BLaER1 treated with 17β-estradiol and CSF1 and Interleukin-3, amounts not matched to agents 10 nM and 100 nM (cell line): ENCODE results near the gene EFNA4.

ENCODE experiments used
- H3K27ac ChIP-seq, 11 experiments: shearing (Covaris generic); formaldehyde crosslinking; 2 replicates each; pipeline ENCODE4 v1.8.1; 2022
- H3K27me3 ChIP-seq, 11 experiments: shearing (Covaris generic); formaldehyde crosslinking; 2 replicates each; pipeline ENCODE4 v1.8.1; 2022
- H3K36me3 ChIP-seq, 11 experiments: shearing (Covaris generic); formaldehyde crosslinking; 2 replicates each; pipeline ENCODE4 v1.8.1; 2022
- H3K4me1 ChIP-seq, 10 experiments: shearing (Covaris generic); formaldehyde crosslinking; 2 replicates each; pipeline ENCODE4 v1.8.1; 2022
- H3K4me2 ChIP-seq, 11 experiments: shearing (Covaris generic); formaldehyde crosslinking; 2 replicates each; pipeline ENCODE4 v1.8.1; 2022
- H3K4me3 ChIP-seq, 10 experiments: shearing (Covaris generic); formaldehyde crosslinking; 2 replicates each; pipeline ENCODE4 v1.8.1; 2022
- H3K9ac ChIP-seq, 11 experiments: shearing (Covaris generic); formaldehyde crosslinking; 2 replicates each; pipeline ENCODE4 v1.8.1; 2022
- H3K9me3 ChIP-seq, 11 experiments: shearing (Covaris generic); formaldehyde crosslinking; replicated peaks in 1 of 11; 2 replicates each; pipeline ENCODE4 v1.8.1; 2022
- H4K20me1 ChIP-seq, 11 experiments: shearing (Covaris generic); formaldehyde crosslinking; 2 replicates each; pipeline ENCODE4 v1.8.1; 2022
- Cebpa-rat ChIP-seq, 11 experiments: shearing (Covaris generic); IDR thresholded peaks; 2 replicates each; pipeline ENCODE4 v1.8.1; 2022

EFNA4 gene

GRCh38 chr1:155029513-155030242, 33.9 kb upstream of the EFNA4 start:
- 0 out of 22 replicates have a peak overlapping the region, but pooled peaks of 1 of the 11 experiments have one; percentile 29 for H3K27ac ChIP-seq
- no peak overlapping the region for H3K9ac ChIP-seq
- H3K4me2 ChIP-seq: 0 out of 22 replicates have a peak overlapping the region, but pooled peaks of 1 of the 11 experiments have one; percentile 10
- no peaks in the 10 kb centered on the region for H3K27me3 ChIP-seq
- H3K4me3 ChIP-seq: no peak overlapping the region
- TF ChIP-seq Cebpa-rat (IDR thresholded peaks at IDR 0.05): no peak
- H3K4me1 ChIP-seq: peaks cover 0 to 11% (median 6%) of the 10 kb centered on the region in 10 experiments; a peak in 8 of 20 replicates
- no peaks in the 10 kb centered on the region for H3K36me3 ChIP-seq
- no peaks in the 10 kb centered on the region for H4K20me1 ChIP-seq
- H3K9me3 ChIP-seq: no peaks in the 10 kb centered on the region

DNA sequence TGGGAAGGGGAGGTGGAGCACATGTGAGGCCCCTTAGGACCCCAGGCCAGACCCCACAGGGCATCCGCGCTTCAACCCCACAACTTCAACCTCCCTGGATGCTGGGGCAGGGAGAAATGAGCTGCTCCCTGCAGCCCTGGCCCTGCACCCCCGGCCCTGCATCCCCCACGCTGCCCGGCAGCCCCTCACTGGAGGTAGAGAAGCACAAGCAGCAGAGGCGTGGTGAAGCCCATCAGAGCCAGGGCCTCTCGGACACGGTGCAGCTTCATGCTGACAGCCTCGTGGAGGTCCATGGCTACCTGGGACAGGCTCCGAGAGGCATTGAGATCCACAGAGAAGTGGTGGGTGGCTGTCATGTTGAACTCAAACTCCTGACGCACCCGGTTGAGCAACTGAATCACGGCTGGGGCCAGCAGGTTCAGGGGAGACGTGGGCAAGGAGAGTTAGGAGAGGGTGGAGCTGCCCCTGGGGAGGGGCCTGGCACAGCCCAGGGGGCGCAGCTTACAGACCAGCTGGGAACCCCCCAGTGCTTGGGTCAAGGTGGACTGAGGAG, 33.2 kb upstream of the EFNA4 start:
- H3K9ac ChIP-seq: no peak overlapping the region
- peaks cover 0 to 11% (median 5%) of the 10 kb centered on the region in 10 experiments; a peak in 8 of 20 replicates for H3K4me1 ChIP-seq
- no peak overlapping the region for H3K27ac ChIP-seq
- no peaks in the 10 kb centered on the region for H3K27me3 ChIP-seq
- H3K9me3 ChIP-seq: no peaks in the 10 kb centered on the region
- no peak overlapping the region for H3K4me3 ChIP-seq
- no peaks in the 10 kb centered on the region for H4K20me1 ChIP-seq
- TF ChIP-seq Cebpa-rat (IDR thresholded peaks at IDR 0.05): no peak
- H3K4me2 ChIP-seq: no peak overlapping the region
- H3K36me3 ChIP-seq: no peaks in the 10 kb centered on the region

- Histone ChIP-seq H3K4me1 (peaks cover 0 to 16% (median 6%) of the 10 kb centered on the region in 10 experiments; a peak in 11 of 20 replicates), H3K36me3 (no peaks in the 10 kb centered on the region), H3K4me2 (no peak overlapping the region), H3K9ac (no peak overlapping the region), H3K9me3 (no peaks in the 10 kb centered on the region), H3K27ac (no peak overlapping the region), H3K27me3 (no peaks in the 10 kb centered on the region), H4K20me1 (no peaks in the 10 kb centered on the region), H3K4me3 (no peak overlapping the region)
- TF ChIP-seq Cebpa-rat (IDR thresholded peaks at IDR 0.05): no peak
Observed at GRCh38 chr1:155030899-155031298, 32.6 kb upstream of the EFNA4 start.

GRCh38 chr1:155032886-155033285, 30.7 kb upstream of the EFNA4 start:
- Histone ChIP-seq H3K9me3 (no peaks in the 10 kb centered on the region), H3K4me2 (no peak overlapping the region), H3K27ac (no peak overlapping the region), H3K4me1 (peaks cover 0 to 34% (median 14%) of the 10 kb centered on the region in 10 experiments; a peak in 14 of 20 replicates), H3K36me3 (no peaks in the 10 kb centered on the region), H4K20me1 (no peaks in the 10 kb centered on the region), H3K4me3 (no peak overlapping the region), H3K27me3 (no peaks in the 10 kb centered on the region), H3K9ac (no peak overlapping the region)
- no peak for TF ChIP-seq Cebpa-rat (IDR thresholded peaks at IDR 0.05)

DNA sequence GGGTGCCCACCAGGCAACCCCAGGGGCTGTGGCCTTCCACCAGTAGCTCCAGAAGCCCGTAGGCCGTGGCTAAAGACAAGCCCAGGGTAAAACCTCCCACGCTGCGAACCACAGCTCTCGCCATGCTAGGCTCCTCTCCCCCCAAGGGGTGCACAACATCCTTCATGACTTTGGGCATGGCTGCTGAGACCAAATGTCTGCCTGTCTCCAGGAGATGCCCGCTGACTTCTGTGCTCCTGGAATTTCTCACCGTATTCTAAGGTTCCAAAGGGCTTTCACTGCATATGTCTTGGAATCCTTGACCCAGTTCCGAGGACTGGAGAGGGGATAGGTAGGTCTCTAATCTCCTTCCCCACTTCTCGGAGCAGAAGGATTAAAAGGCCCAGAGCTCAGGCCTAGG, 30.0 kb upstream of the EFNA4 start, which contains the start of the genes DCST1 and DCST2:
TSS of gene DCST1 (plus strand) at position 301 of the 400 bp plus-strand sequence. CDS start 213 bp downstream, outside the sequence.
TSS of gene DCST2 (minus strand) at position 258 of the 400 bp plus-strand sequence. CDS start at position 178, 80 bp downstream.
- no peak within 1 kb of the TSS for H3K27ac ChIP-seq
- no peak for TF ChIP-seq Cebpa-rat (IDR thresholded peaks at IDR 0.05)
- H3K4me1 ChIP-seq: peaks cover 3 to 32% (median 18%) of the 10 kb centered on the region in 10 experiments
- H3K27me3 ChIP-seq: no peaks in the 10 kb centered on the region
- no peak within 1 kb of the TSS for H3K9ac ChIP-seq
- no peaks in the 10 kb centered on the region for H3K36me3 ChIP-seq
- no peaks in the 10 kb centered on the region for H3K9me3 ChIP-seq
- no peaks in the 10 kb centered on the region for H4K20me1 ChIP-seq
- no peak within 1 kb of the TSS for H3K4me3 ChIP-seq
- no peak within 1 kb of the TSS; a peak in 1 of 22 replicates for H3K4me2 ChIP-seq

GRCh38 chr1:155034318-155035208, 29.0 kb upstream of the EFNA4 start:
- H3K27ac ChIP-seq: no peak overlapping the region
- no peaks in the 10 kb centered on the region for H3K27me3 ChIP-seq
- no peak for TF ChIP-seq Cebpa-rat (IDR thresholded peaks at IDR 0.05)
- no peak overlapping the region for H3K9ac ChIP-seq
- no peaks in the 10 kb centered on the region for H4K20me1 ChIP-seq
- no peaks in the 10 kb centered on the region for H3K36me3 ChIP-seq
- H3K4me2 ChIP-seq: no peak overlapping the region; a peak in 1 of 22 replicates
- no peaks in the 10 kb centered on the region for H3K9me3 ChIP-seq
- peaks cover 13 to 36% (median 26%) of the 10 kb centered on the region in 10 experiments for H3K4me1 ChIP-seq
- no peak overlapping the region for H3K4me3 ChIP-seq

GRCh38 chr1:155035936-155036335, 27.6 kb upstream of the EFNA4 start:
- H3K4me3 ChIP-seq: no peak overlapping the region

DNA sequence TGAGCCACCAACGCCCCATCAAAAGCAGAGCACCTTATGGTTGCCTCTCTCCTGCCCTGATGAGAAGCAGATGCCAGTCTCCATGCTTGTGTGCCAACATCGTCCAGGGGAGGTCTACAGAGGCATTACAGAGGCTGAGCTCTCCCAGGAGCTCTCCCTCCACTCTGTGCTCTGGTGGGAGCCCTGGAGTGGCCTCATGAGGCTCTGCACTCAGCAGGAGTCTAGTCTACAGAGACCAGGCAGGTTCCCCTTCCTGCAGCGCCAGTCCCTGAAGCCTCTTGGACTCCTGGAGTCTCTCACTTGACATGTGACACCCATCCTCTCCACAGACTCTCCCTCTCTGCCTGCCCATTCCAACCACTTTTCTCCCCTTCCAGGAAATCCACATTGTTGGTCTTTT, 26.5 kb upstream of the EFNA4 start:
- H3K9ac ChIP-seq: no peak overlapping the region
- no peaks in the 10 kb centered on the region for H4K20me1 ChIP-seq
- H3K27ac ChIP-seq: no peak overlapping the region
- TF ChIP-seq Cebpa-rat (IDR thresholded peaks at IDR 0.05): no peak
- H3K27me3 ChIP-seq: no peaks in the 10 kb centered on the region
- no peaks in the 10 kb centered on the region for H3K9me3 ChIP-seq
- no peaks in the 10 kb centered on the region for H3K36me3 ChIP-seq
- H3K4me3 ChIP-seq: no peak overlapping the region
- H3K4me1 ChIP-seq: peaks cover 27 to 42% (median 36%) of the 10 kb centered on the region in 10 experiments
- peak overlapping the region in 6 of 11 experiments; percentile 15 to 79 (median 57); a peak in 10 of 22 replicates for H3K4me2 ChIP-seq

More at GRCh38 chr1:155035936-155036335, 27.6 kb upstream of the EFNA4 start:
- no peaks in the 10 kb centered on the region for H4K20me1 ChIP-seq
- H3K27ac ChIP-seq: no peak overlapping the region
- no peaks in the 10 kb centered on the region for H3K36me3 ChIP-seq
- no peaks in the 10 kb centered on the region for H3K27me3 ChIP-seq
- peak overlapping the region in 5 of 11 experiments; percentile 37 to 79 (median 76); a peak in 9 of 22 replicates for H3K4me2 ChIP-seq
- H3K9me3 ChIP-seq: no peaks in the 10 kb centered on the region
- H3K9ac ChIP-seq: no peak overlapping the region
- TF ChIP-seq Cebpa-rat (IDR thresholded peaks at IDR 0.05): no peak
- H3K4me1 ChIP-seq: peaks cover 16 to 38% (median 29%) of the 10 kb centered on the region in 10 experiments
